Testis (tissue), 3 donors: ENCODE data around the gene ARID1B. TPM values are rescaled to one million over a fixed set of nuclear protein-coding genes. Genes with fewer than 3 reads are reported as not detected.

ENCODE experiments used
- DNase-seq: peaks from one replicate; pipeline ENCODE4 v3.0.0-alpha.2; 2019
- H3K27ac ChIP-seq, 2 donors: fragments of 200-600 bp; sonication (generic); one replicate each; pipeline ENCODE4 v1.5.1; 2019
- H3K27me3 ChIP-seq: fragments of 200-600 bp; sonication (generic); one replicate; pipeline ENCODE4 v1.5.1; 2019
- H3K36me3 ChIP-seq: fragments of 200-600 bp; sonication (generic); one replicate; pipeline ENCODE4 v1.5.1; 2017; ENCODE audit warnings: low read depth; ENCODE audit errors: missing control alignments
- H3K4me1 ChIP-seq: fragments of 200-600 bp; sonication (generic); one replicate; pipeline ENCODE4 v1.5.1; 2019
- H3K4me3 ChIP-seq, 2 donors: fragments of 200-600 bp; sonication (generic); one replicate each; pipeline ENCODE4 v1.5.1; 2017 to 2019
- H3K9me3 ChIP-seq: fragments of 200-600 bp; sonication (generic); one replicate; pipeline ENCODE4 v1.5.1; 2017
- CTCF ChIP-seq, 3 experiments: fragments of 450-650 bp in 2 of 3; fragments of 200-600 bp in 1 of 3; sonication (generic) in 1 of 3; IDR thresholded peaks; one replicate each; pipeline ENCODE4 v1.5.1; 2016 to 2019; ENCODE audit warnings: antibody characterized with exemption in 3 of 3, mild to moderate bottlenecking in 2 of 3, moderate library complexity in 1 of 3
- POLR2A ChIP-seq: fragments of 450-650 bp; IDR thresholded peaks from one replicate; pipeline ENCODE4 v1.6.1; 2017; ENCODE audit warnings: antibody characterized with exemption, mild to moderate bottlenecking, moderate library complexity
- WGBS, 2 donors: methylation state at CpG; one replicate each; pipeline ENCODE4 v1.1.5; 2018; 5-methylcytosine and 5-hydroxymethylcytosine counted together
- intact Hi-C: fragments of 100-400 bp; cut with DNase I; formaldehyde crosslinking; loops from one replicate; pipeline ENCODE4 v1.15.1; 2023; ENCODE audit warnings: low total_unique reads
- polyA plus RNA-seq: library from polyadenylated mRNA; stranded (reverse); fragments of 350-450 nt; fragmentation: Illumina TruSeq; extraction: RNeasy Lipid Tissue Mini Kit (QIAGEN cat#74804); gene quantifications from one replicate; pipeline ENCODE4 v1.2.3, GENCODE V29; 2014; ENCODE audit warnings: low read depth, low replicate concordance; ENCODE audit not compliant: insufficient read depth
- total RNA-seq, 2 donors: library from RNA; depleted of rRNA; stranded (reverse); fragments of >200 nt; gene quantifications; one replicate each; pipeline ENCODE4 v1.2.3, GENCODE V29; 2016

Gene ARID1B
- total and polyA plus RNA-seq, 3 donors from 2014 or later: 26.2 to 126 (median 103) TPM

- Histone ChIP-seq H3K4me3 (no peak overlapping the region), H3K9me3 (no peaks in the 10 kb centered on the region), H3K27ac (no peak overlapping the region), H3K36me3 (no peaks in the 10 kb centered on the region), H3K4me1 (no peaks in the 10 kb centered on the region), H3K27me3 (no peaks in the 10 kb centered on the region)
- intact Hi-C loops: no loop called here
- no peak for TF ChIP-seq CTCF (IDR thresholded peaks at IDR 0.05)
- TF ChIP-seq POLR2A: no peak
- DNase-seq: no peak
- 94 to 96% methylated on average over 7 of the region's 7 CpGs for WGBS, 2 donors
These were observed 14.6 kb upstream of the ARID1B start for GRCh38 chr6:156762547-156762946.

GRCh38 chr6:156765117-156765516, 12.1 kb upstream of the ARID1B start:
- intact Hi-C loops: no loop called here
- no peak overlapping the region for H3K4me3 ChIP-seq
- DNase-seq: no peak
- no peaks in the 10 kb centered on the region for H3K27me3 ChIP-seq
- no peaks in the 10 kb centered on the region for H3K4me1 ChIP-seq
- TF ChIP-seq POLR2A: no peak
- no peak for TF ChIP-seq CTCF (IDR thresholded peaks at IDR 0.05)
- no peaks in the 10 kb centered on the region for H3K9me3 ChIP-seq
- no peak overlapping the region for H3K27ac ChIP-seq
- 95 to 96% methylated on average over 10 of the region's 10 CpGs for WGBS, 2 donors
- no peaks in the 10 kb centered on the region for H3K36me3 ChIP-seq

- peaks cover 8% of the 10 kb centered on the region for H3K4me1 ChIP-seq
- intact Hi-C loops: no loop called here
- TF ChIP-seq POLR2A (no peak), CTCF (IDR thresholded peaks at IDR 0.05) (no peak)
- no peak overlapping the region for H3K27ac ChIP-seq
- no peak overlapping the region for H3K4me3 ChIP-seq
- WGBS, 2 donors: 92 to 93% methylated on average over 9 of the region's 9 CpGs
- DNase-seq: no peak
- no peaks in the 10 kb centered on the region for H3K36me3 ChIP-seq
- no peaks in the 10 kb centered on the region for H3K9me3 ChIP-seq
- H3K27me3 ChIP-seq: no peaks in the 10 kb centered on the region
These were observed 9.3 kb upstream of the ARID1B start for GRCh38 chr6:156767603-156768467.

GRCh38 chr6:156771047-156771446, 6.1 kb upstream of the ARID1B start:
- H3K27me3 ChIP-seq: no peaks in the 10 kb centered on the region
- TF ChIP-seq POLR2A: no peak
- no peak for TF ChIP-seq CTCF (IDR thresholded peaks at IDR 0.05)
- no peak for DNase-seq
- 52 to 66% methylated on average over 3 of the region's 3 CpGs for WGBS, 2 donors
- H3K27ac ChIP-seq: no peak overlapping the region
- peaks cover 8% of the 10 kb centered on the region for H3K4me1 ChIP-seq
- no peaks in the 10 kb centered on the region for H3K36me3 ChIP-seq
- H3K4me3 ChIP-seq: no peak overlapping the region
- no peaks in the 10 kb centered on the region for H3K9me3 ChIP-seq
- intact Hi-C loops: loop anchor here (5.0 to 10.0 kb wide), 2 partner anchors 204 to 254 kb away; no protein-coding TSS in a partner anchor
